Keratinocyte (primary cell): ENCODE results near the gene PLPP4. TPM values are rescaled to one million over a fixed set of nuclear protein-coding genes. Genes with fewer than 3 reads are reported as not detected.

Source experiments
- DNase-seq: peaks from one replicate; pipeline ENCODE4 v3.0.0-alpha.2; 2011; ENCODE audit warnings: low read depth, missing footprints, low spot score
- FAIRE-seq: peaks from 2 replicates; lab custom pipeline; 2011; peaks lifted over from hg19 to GRCh38; lab: Jason Lieb, UNC
- H2AFZ ChIP-seq: 2 replicates; pipeline ENCODE4 v1.6.0; 2012; ENCODE audit warnings: low read length, control low read depth, inconsistent platforms; ENCODE audit not compliant: control insufficient read depth
- H3K27ac ChIP-seq: 2 replicates; pipeline ENCODE4 v1.5.1; 2011; ENCODE audit warnings: low read length; ENCODE audit not compliant: control insufficient read depth, insufficient read depth
- H3K27me3 ChIP-seq: 3 replicates; pipeline ENCODE4 v1.6.0; 2011; ENCODE audit warnings: low read length; ENCODE audit not compliant: control insufficient read depth, insufficient read depth; ENCODE audit errors: extremely low read depth
- H3K36me3 ChIP-seq, 2 experiments: 2 replicates in 1 of 2; 3 replicates in 1 of 2; pipeline ENCODE4 v1.5.1; 2011; ENCODE audit warnings: low read length in 2 of 2, mild to moderate bottlenecking in 1 of 2; ENCODE audit not compliant: control insufficient read depth in 2 of 2, insufficient read depth in 2 of 2; ENCODE audit errors: extremely low read depth in 1 of 2
- H3K4me1 ChIP-seq: 3 replicates; pipeline ENCODE4 v1.5.1; 2011; ENCODE audit warnings: low read length; ENCODE audit not compliant: control insufficient read depth, insufficient read depth; ENCODE audit errors: extremely low read depth
- H3K4me2 ChIP-seq: 3 replicates; pipeline ENCODE4 v1.6.0; 2011; ENCODE audit warnings: low read depth, low read length; ENCODE audit not compliant: control insufficient read depth, insufficient read depth; ENCODE audit errors: extremely low read depth
- H3K4me3 ChIP-seq, 3 experiments: fragments of 200-600 bp in 1 of 3; sonication (generic) in 1 of 3; 2 replicates in 2 of 3; 3 replicates in 1 of 3; pipeline ENCODE4 v1.5.1; 2011 to 2016; ENCODE audit warnings: low read length in 3 of 3, mild to moderate bottlenecking in 3 of 3, control low read depth in 2 of 3, inconsistent platforms in 1 of 3, low read depth in 1 of 3, mixed read lengths in 1 of 3, mixed run types in 1 of 3, moderate library complexity in 1 of 3; ENCODE audit not compliant: control insufficient read depth in 2 of 3, insufficient read depth in 2 of 3; ENCODE audit errors: extremely low read depth in 1 of 3
- H3K79me2 ChIP-seq: 2 replicates; pipeline ENCODE4 v1.6.0; 2012; ENCODE audit warnings: low read length; ENCODE audit not compliant: control insufficient read depth, insufficient read depth
- H3K9ac ChIP-seq: 3 replicates; pipeline ENCODE4 v1.6.0; 2011; ENCODE audit warnings: low read length; ENCODE audit not compliant: control insufficient read depth, insufficient read depth; ENCODE audit errors: extremely low read depth
- H3K9me1 ChIP-seq: 3 replicates; pipeline ENCODE4 v1.6.0; 2011; ENCODE audit warnings: low read length; ENCODE audit not compliant: control insufficient read depth, insufficient read depth; ENCODE audit errors: extremely low read depth
- H3K9me3 ChIP-seq: 2 replicates; pipeline ENCODE4 v1.5.1; 2012; ENCODE audit warnings: low read depth, low read length; ENCODE audit not compliant: control insufficient read depth
- H4K20me1 ChIP-seq: 3 replicates; pipeline ENCODE4 v1.6.0; 2011; ENCODE audit warnings: low read length; ENCODE audit not compliant: control insufficient read depth, insufficient read depth; ENCODE audit errors: extremely low read depth
- CTCF ChIP-seq, 3 experiments: IDR thresholded peaks in 1 of 3; conservative IDR thresholded peaks in 1 of 3; optimal IDR thresholded peaks in 1 of 3; 2 replicates in 2 of 3; 3 replicates in 1 of 3; pipeline versions ENCODE3 to v1.5.1; 2011; ENCODE audit warnings: low read length in 3 of 3, mild to moderate bottlenecking in 3 of 3, moderate library complexity in 2 of 3, control low read depth in 1 of 3, inconsistent platforms in 1 of 3; ENCODE audit not compliant: insufficient read depth in 2 of 3; ENCODE audit errors: extremely low read depth in 1 of 3
- EZH2 ChIP-seq: IDR thresholded peaks from one replicate; pipeline ENCODE4 v1.6.1; 2012; ENCODE audit warnings: inconsistent platforms, mild to moderate bottlenecking, low read length, moderate library complexity
- dilution Hi-C: fragments of 300-500 bp; cut with MboI; formaldehyde crosslinking; loops from one replicate; pipeline ENCODE4 v1.7.0; 2020; ENCODE audit warnings: low sequenced_read_pairs; ENCODE audit not compliant: extremely low pct_ligation_motif_present
- polyA plus RNA-seq, 5 experiments: library from polyadenylated mRNA; depleted of rRNA in 3 of 5; stranded (reverse) in 3 of 5; stranded (forward) in 1 of 5; unstranded in 1 of 5; fragments of >200 nt; gene quantifications; 1 replicate in 1 of 5; 2 replicates in 3 of 5; 3 replicates in 1 of 5; pipeline versions ENCODE4 v1.2.1 to v1.2.3, GENCODE V29; 2011 to 2012; ENCODE audit warnings: missing spikeins in 2 of 5, low read depth in 1 of 5, low replicate concordance in 1 of 5

Gene PLPP4
- polyA plus RNA-seq, 1 donor (not counting 4 experiments of a cell fraction or from before 2014, with no cell fraction given): 0.76 TPM

DNA sequence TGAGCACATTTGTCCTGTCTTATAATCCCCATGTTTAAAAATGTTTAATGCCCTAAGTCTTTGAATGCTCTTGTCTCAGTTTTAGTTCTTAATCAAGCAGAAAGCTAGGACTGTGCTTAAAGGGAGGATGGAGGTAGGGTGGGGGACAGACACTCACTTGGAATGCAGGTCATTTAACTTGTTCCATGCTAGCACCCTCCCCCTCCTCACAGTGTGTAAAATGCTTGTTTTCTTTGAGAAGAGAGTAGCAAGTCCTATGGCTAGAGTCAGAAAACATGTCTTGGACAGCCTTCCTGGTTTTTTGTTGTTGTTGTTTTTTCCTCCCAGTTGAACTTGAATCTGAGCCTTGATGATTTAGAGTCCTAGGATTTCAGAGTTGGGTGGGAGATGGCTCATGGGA is 114.2 kb downstream of the PLPP4 start:
- Histone ChIP-seq H3K9ac (no peak overlapping the region), H3K4me1 (no peaks in the 10 kb centered on the region), H3K27me3 (peaks cover 5% of the 10 kb centered on the region), H3K9me3 (no peaks in the 10 kb centered on the region), H3K79me2 (no peaks in the 10 kb centered on the region), H3K4me2 (no peak overlapping the region), H3K9me1 (no peaks in the 10 kb centered on the region), H3K36me3 (no peaks in the 10 kb centered on the region), H3K27ac (no peak overlapping the region), H4K20me1 (no peaks in the 10 kb centered on the region), H2AFZ (no peak overlapping the region), H3K4me3 (no peak overlapping the region)
- dilution Hi-C loops: no loop called here
- DNase-seq (no peak), FAIRE-seq (no peak)
- TF ChIP-seq CTCF (optimal IDR thresholded peaks at IDR 0.05 in 1 of 3, IDR thresholded peaks at IDR 0.05 in 1 of 3, conservative IDR thresholded peaks at IDR 0.05 in 1 of 3; ENCODE audit: extremely low read depth in 1 of 3, insufficient read depth in 2 of 3, low read length in 3 of 3): no peak
- TF ChIP-seq EZH2: no peak

GRCh38 chr10:120572307-120572706 is 115.3 kb downstream of the PLPP4 start:
- Histone ChIP-seq H3K27me3 (peaks cover 5% of the 10 kb centered on the region), H3K4me3 (no peak overlapping the region), H3K36me3 (no peaks in the 10 kb centered on the region), H3K9me3 (no peaks in the 10 kb centered on the region), H3K4me1 (no peaks in the 10 kb centered on the region), H4K20me1 (no peaks in the 10 kb centered on the region), H3K9ac (no peak overlapping the region), H2AFZ (no peak overlapping the region), H3K79me2 (no peaks in the 10 kb centered on the region), H3K27ac (no peak overlapping the region), H3K9me1 (no peaks in the 10 kb centered on the region), H3K4me2 (no peak overlapping the region)
- FAIRE-seq (no peak), DNase-seq (no peak)
- no peak for TF ChIP-seq EZH2
- TF ChIP-seq CTCF (optimal IDR thresholded peaks at IDR 0.05 in 1 of 3, IDR thresholded peaks at IDR 0.05 in 1 of 3, conservative IDR thresholded peaks at IDR 0.05 in 1 of 3; ENCODE audit: extremely low read depth in 1 of 3, insufficient read depth in 2 of 3, low read length in 3 of 3): no peak
- dilution Hi-C loops: no loop called here
